A549 (cell line): ENCODE data around the gene GABBR2.

Experiments
- EP300 ChIP-seq, 2 experiments: fragments of >200 bp; sonication (Bioruptor Twin); formaldehyde crosslinking; IDR thresholded peaks; 2 replicates in 1 of 2; 3 replicates in 1 of 2; pipeline ENCODE4 v1.6.1; 2016 to 2017
- MAZ ChIP-seq: fragments of 150-350 bp; IDR thresholded peaks from 2 replicates; pipeline ENCODE4 v1.6.1; 2014; ENCODE audit warnings: antibody characterized with exemption, low read depth, low read length, borderline replicate concordance

DNA sequence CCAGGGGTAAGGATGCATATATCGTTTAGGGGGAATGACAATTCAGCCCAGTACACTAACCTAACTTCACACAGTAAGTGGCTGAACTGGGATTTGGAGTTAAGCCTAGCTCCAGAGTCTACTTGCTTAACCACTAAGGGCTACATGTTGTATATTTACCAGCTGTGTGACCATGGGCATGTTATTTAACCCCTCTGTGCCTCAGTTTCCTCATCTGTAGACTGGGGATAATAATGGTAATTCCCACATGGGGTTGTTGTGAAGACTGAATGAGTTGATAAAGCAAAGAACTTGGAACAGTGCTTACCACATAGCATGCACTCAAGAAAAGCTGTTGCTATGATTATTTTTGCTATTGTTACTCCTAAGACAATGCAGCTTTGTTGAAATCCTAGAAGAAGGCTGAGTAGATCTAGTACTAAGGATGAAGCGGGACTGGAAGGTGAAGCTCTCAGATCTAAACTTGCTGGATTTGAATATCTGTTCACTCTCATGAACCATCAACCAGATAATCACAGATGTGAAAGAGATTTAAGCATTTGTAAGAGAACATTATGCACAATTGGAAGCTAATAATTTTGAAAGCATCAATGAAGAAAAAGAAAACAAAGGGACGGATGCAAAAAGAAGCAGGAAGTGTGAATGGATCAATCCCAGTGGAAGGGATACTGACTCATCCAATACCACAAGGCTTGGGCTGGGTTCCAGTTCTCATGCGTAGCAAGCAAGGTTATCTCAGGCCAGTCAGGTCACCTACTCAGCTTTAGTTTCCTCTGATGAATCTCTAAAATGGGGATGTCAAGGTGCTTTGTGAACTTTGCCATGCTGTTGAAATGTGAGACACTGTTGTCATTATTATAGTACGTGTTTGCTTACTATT lies 374.8 kb downstream of the GABBR2 start:
- TF ChIP-seq EP300 (IDR thresholded peaks at IDR 0.05) (no peak), MAZ (no peak)
